ENCODE measurements around the gene UPP1. TPM values are rescaled to one million over a fixed set of nuclear protein-coding genes. Genes with fewer than 3 reads are reported as not detected.
"Not testable (repeated sequence)": the region's sequence is repeated elsewhere in the genome, so short reads cannot be mapped to it uniquely, and the experiment has no call there.

UPP1 gene
- total RNA-seq, 1 donor from 2014 or later = 10.6 TPM

GRCh38 chr7:48074204-48074654 is 14.8 kb upstream of the UPP1 start:
- Mint-ChIP-seq H3K4me3 (ENCODE audit: low read depth) (no peak overlapping the region), H3K4me1 (ENCODE audit: low read depth) (no peaks in the 10 kb centered on the region), H3K27me3 (no peaks in the 10 kb centered on the region), H3K9me3 (ENCODE audit: low read depth) (peaks cover 11% of the 10 kb centered on the region), H3K27ac (no peak overlapping the region), H3K36me3 (ENCODE audit: insufficient read depth) (peaks cover 1% of the 10 kb centered on the region)
- no peak for DNase-seq (ENCODE audit: low spot score, unreplicated experiment)
- TF ChIP-seq, protein P1, sequence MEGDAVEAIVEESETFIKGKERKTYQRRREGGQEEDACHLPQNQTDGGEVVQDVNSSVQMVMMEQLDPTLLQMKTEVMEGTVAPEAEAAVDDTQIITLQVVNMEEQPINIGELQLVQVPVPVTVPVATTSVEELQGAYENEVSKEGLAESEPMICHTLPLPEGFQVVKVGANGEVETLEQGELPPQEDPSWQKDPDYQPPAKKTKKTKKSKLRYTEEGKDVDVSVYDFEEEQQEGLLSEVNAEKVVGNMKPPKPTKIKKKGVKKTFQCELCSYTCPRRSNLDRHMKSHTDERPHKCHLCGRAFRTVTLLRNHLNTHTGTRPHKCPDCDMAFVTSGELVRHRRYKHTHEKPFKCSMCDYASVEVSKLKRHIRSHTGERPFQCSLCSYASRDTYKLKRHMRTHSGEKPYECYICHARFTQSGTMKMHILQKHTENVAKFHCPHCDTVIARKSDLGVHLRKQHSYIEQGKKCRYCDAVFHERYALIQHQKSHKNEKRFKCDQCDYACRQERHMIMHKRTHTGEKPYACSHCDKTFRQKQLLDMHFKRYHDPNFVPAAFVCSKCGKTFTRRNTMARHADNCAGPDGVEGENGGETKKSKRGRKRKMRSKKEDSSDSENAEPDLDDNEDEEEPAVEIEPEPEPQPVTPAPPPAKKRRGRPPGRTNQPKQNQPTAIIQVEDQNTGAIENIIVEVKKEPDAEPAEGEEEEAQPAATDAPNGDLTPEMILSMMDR (IDR thresholded peaks at IDR 0.05; ENCODE audit: unreplicated experiment) = no peak

GRCh38 chr7:48077423-48077822 is 11.6 kb upstream of the UPP1 start:
- Mint-ChIP-seq H3K9me3 (ENCODE audit: low read depth) (peaks cover 5% of the 10 kb centered on the region), H3K27me3 (no peaks in the 10 kb centered on the region), H3K27ac (no peak overlapping the region), H3K36me3 (ENCODE audit: insufficient read depth) (no peaks in the 10 kb centered on the region), H3K4me1 (ENCODE audit: low read depth) (peaks cover 4% of the 10 kb centered on the region), H3K4me3 (ENCODE audit: low read depth) (no peak overlapping the region)
- TF ChIP-seq, protein P1 (IDR thresholded peaks at IDR 0.05; ENCODE audit: unreplicated experiment) = no peak
- DNase-seq (ENCODE audit: low spot score, unreplicated experiment) = no peak

GRCh38 chr7:48078470-48078869 is 10.6 kb upstream of the UPP1 start:
- Mint-ChIP-seq H3K4me3 (ENCODE audit: low read depth) (no peak overlapping the region), H3K27me3 (no peaks in the 10 kb centered on the region), H3K9me3 (ENCODE audit: low read depth) (no peaks in the 10 kb centered on the region), H3K36me3 (ENCODE audit: insufficient read depth) (no peaks in the 10 kb centered on the region), H3K4me1 (ENCODE audit: low read depth) (peaks cover 4% of the 10 kb centered on the region), H3K27ac (no peak overlapping the region)
- DNase-seq (ENCODE audit: low spot score, unreplicated experiment) = no peak
- TF ChIP-seq, protein P1 (IDR thresholded peaks at IDR 0.05; ENCODE audit: unreplicated experiment) = no peak

- peaks cover 11% of the 10 kb centered on the region for H3K4me1 Mint-ChIP-seq (ENCODE audit: low read depth)
- H3K27me3 Mint-ChIP-seq; H3K4me3 Mint-ChIP-seq (ENCODE audit: low read depth); H3K36me3 Mint-ChIP-seq (ENCODE audit: insufficient read depth); H3K27ac Mint-ChIP-seq; DNase-seq (ENCODE audit: low spot score, unreplicated experiment); H3K9me3 Mint-ChIP-seq (ENCODE audit: low read depth): not testable (repeated sequence)
These were observed 6.7 kb upstream of the UPP1 start for GRCh38 chr7:48082378-48082777.

GRCh38 chr7:48083114-48083830 is 5.8 kb upstream of the UPP1 start:
- Mint-ChIP-seq H3K4me1 (ENCODE audit: low read depth) (peaks cover 13% of the 10 kb centered on the region), H3K27me3 (peaks cover 4% of the 10 kb centered on the region), H3K4me3 (ENCODE audit: low read depth) (no peak overlapping the region), H3K36me3 (ENCODE audit: insufficient read depth) (no peaks in the 10 kb centered on the region), H3K9me3 (ENCODE audit: low read depth) (no peaks in the 10 kb centered on the region), H3K27ac (no peak overlapping the region)
- TF ChIP-seq, protein P1 (IDR thresholded peaks at IDR 0.05; ENCODE audit: unreplicated experiment) = no peak
- DNase-seq (ENCODE audit: low spot score, unreplicated experiment) = no peak
